OCI-LY3 (cell line): ENCODE data around the gene NKD2.
"Not testable (repeated sequence)": the region's sequence is repeated elsewhere in the genome, so short reads cannot be mapped to it uniquely, and the experiment has no call there.

Experiments used
- H2AFZ ChIP-seq: fragments of 200-600, 300-600 bp; shearing (Covaris generic); 2 replicates; pipeline ENCODE4 v1.6.0; 2014; ENCODE audit warnings: antibody characterized with exemption, low read depth, low read length
- H3K27ac ChIP-seq: fragments of 200-600, 300-600 bp; sonication (generic); 2 replicates; pipeline ENCODE4 v1.5.1; 2014; ENCODE audit warnings: mild to moderate bottlenecking, low read length, moderate library complexity, mixed read lengths
- H3K27me3 ChIP-seq: fragments of 200-600, 300-600 bp; sonication (generic); 2 replicates; pipeline ENCODE4 v1.6.1; 2014; ENCODE audit warnings: low read depth, low read length, mixed read lengths
- H3K36me3 ChIP-seq: fragments of 200-600, 300-600 bp; sonication (generic); replicated peaks from 2 replicates; pipeline ENCODE3; 2014; ENCODE audit warnings: low read depth, low read length, mixed read lengths
- H3K4me1 ChIP-seq: fragments of 300-600, 200-600 bp; sonication (generic); 2 replicates; pipeline ENCODE4 v1.6.1; 2014; ENCODE audit warnings: low read length, mixed read lengths
- H3K4me2 ChIP-seq: fragments of 200-600, 300-600 bp; sonication (generic); 2 replicates; pipeline ENCODE4 v1.6.1; 2014; ENCODE audit warnings: low read length, mixed read lengths
- H3K4me3 ChIP-seq: fragments of 300-600, 200-600 bp; sonication (generic); 2 replicates; pipeline ENCODE4 v1.5.1; 2014; ENCODE audit warnings: antibody characterized with exemption, mild to moderate bottlenecking, low read length, moderate library complexity
- H3K79me2 ChIP-seq: fragments of 300-600, 200-600 bp; shearing (Covaris generic); 2 replicates; pipeline ENCODE4 v1.6.1; 2014; ENCODE audit warnings: mild to moderate bottlenecking, low read length, mixed read lengths
- H3K9ac ChIP-seq: fragments of 300-600, 200-600 bp; shearing (Covaris generic); 2 replicates; pipeline ENCODE4 v1.6.0; 2014; ENCODE audit warnings: mild to moderate bottlenecking, low read length, moderate library complexity
- H3K9me3 ChIP-seq: fragments of 200-600, 300-600 bp; shearing (Covaris generic); 2 replicates; pipeline ENCODE4 v1.6.1; 2014; ENCODE audit warnings: low read length, mixed read lengths; ENCODE audit not compliant: insufficient read depth
- H4K20me1 ChIP-seq: fragments of 200-600, 300-600 bp; sonication (generic); 2 replicates; pipeline ENCODE4 v1.6.1; 2016; ENCODE audit warnings: low read length, mixed read lengths; ENCODE audit not compliant: insufficient read depth
- EZH2phosphoT487 ChIP-seq: fragments of 200-600 bp; shearing (Covaris generic); IDR thresholded peaks from 2 replicates; pipeline ENCODE4 v1.6.1; 2018; ENCODE audit warnings: antibody characterized with exemption, mixed run types, low read depth
- TF ChIP-seq, protein P1 (sequence below): fragments of 200-600, 300-600 bp; sonication (generic); IDR thresholded peaks from 2 replicates; pipeline ENCODE4 v1.5.1; 2014; ENCODE audit warnings: antibody characterized with exemption, low read length, low read depth

NKD2 gene

DNA sequence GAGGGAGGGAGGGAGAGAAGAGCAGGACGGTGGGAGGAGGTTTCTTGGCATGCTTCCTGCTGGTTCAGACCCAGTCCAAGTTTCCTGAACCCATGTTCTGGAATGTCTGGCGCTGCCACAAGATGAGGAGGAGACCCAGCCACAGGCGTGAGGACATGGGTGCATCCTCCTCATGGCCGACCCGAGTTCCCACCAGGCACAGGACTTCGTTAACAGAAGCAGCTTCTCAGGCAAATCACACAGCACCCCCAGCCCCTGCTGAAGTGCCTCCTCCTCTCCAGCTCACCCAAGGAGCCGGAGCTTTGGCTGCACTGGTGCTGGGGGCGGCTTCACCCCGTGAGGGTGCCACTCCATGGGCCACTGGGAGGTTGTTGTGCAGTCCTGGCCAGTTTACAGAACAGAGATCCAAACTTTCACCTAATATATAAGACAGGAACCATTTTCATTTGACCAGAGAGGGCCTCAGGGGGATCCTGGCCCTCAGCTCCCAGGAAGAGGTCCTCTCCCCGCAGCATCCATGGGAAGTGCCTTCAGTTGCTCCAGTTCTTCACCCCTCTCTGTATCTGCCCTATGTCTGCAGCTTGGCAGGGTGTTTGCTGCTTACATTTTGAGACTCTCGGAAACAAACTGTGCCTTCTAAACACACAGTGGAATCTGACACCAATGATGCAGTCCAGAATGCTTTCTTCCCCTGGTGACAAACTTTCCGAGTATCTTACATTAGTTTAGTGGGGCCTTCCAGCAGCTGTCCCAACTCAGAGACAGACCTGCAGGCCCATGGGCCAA lies 10.2 kb upstream of the NKD2 start:
- Histone ChIP-seq H3K9ac (no peak overlapping the region), H4K20me1 (no peaks in the 10 kb centered on the region), H2AFZ (no peak overlapping the region), H3K4me3 (no peak overlapping the region), H3K27ac (no peak overlapping the region), H3K4me2 (no peak overlapping the region), H3K4me1 (no peaks in the 10 kb centered on the region), H3K79me2 (no peaks in the 10 kb centered on the region), H3K9me3 (no peaks in the 10 kb centered on the region), H3K36me3 (no peaks in the 10 kb centered on the region), H3K27me3 (no peaks in the 10 kb centered on the region; the same call in 1 of the 2 replicates)
- TF ChIP-seq, protein P1, sequence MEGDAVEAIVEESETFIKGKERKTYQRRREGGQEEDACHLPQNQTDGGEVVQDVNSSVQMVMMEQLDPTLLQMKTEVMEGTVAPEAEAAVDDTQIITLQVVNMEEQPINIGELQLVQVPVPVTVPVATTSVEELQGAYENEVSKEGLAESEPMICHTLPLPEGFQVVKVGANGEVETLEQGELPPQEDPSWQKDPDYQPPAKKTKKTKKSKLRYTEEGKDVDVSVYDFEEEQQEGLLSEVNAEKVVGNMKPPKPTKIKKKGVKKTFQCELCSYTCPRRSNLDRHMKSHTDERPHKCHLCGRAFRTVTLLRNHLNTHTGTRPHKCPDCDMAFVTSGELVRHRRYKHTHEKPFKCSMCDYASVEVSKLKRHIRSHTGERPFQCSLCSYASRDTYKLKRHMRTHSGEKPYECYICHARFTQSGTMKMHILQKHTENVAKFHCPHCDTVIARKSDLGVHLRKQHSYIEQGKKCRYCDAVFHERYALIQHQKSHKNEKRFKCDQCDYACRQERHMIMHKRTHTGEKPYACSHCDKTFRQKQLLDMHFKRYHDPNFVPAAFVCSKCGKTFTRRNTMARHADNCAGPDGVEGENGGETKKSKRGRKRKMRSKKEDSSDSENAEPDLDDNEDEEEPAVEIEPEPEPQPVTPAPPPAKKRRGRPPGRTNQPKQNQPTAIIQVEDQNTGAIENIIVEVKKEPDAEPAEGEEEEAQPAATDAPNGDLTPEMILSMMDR = no peak
- no peak for TF ChIP-seq EZH2phosphoT487

DNA sequence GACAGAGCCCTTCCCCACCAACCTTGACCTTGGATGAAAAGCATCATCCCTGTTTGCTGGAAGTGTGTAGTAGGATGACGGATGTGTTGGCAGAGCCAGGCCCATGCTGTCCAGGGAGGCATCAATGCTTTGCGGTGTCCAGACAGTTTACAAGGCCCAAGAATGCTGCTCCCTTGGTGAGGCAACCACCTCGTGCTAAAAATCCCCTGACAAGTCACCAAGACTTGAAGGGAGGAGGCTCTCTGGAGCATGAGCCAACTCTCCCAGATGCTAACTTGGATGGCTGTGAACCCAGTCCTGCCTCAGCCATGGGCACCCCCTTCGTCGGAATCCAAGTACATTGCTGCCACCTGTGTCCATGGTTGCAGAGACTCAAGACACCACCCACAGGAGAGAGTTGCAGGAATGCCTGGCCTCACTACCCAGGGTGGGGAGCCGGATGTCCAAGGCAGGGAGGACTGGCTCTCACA lies 9.5 kb upstream of the NKD2 start:
- Histone ChIP-seq H3K36me3 (no peaks in the 10 kb centered on the region), H3K9me3 (no peaks in the 10 kb centered on the region), H2AFZ (no peak overlapping the region), H3K4me1 (no peaks in the 10 kb centered on the region), H3K9ac (no peak overlapping the region), H3K4me2 (no peak overlapping the region), H4K20me1 (no peaks in the 10 kb centered on the region), H3K79me2 (no peaks in the 10 kb centered on the region), H3K4me3 (no peak overlapping the region), H3K27me3 (no peaks in the 10 kb centered on the region; the same call in 1 of the 2 replicates), H3K27ac (no peak overlapping the region)
- TF ChIP-seq, protein P1 = no peak
- TF ChIP-seq EZH2phosphoT487 = no peak

DNA sequence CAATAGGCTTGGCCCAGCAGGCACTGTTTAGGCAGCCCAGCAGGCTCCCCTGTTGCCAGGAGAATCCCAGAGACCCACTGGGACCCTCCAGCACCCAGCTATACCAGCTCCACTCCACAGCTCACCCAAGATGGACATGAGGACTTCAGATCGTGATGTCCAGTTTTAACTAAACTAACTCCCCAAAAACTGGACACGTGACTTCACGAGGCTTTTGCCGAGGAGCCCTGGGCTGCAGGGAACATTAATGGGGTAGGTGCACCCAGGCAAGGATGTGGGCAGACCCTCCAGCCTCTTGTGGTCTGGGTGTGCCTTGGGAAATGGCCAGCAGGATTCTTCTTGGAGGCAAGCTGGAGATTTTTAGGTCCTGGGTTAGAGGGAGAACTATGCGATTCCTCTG lies 8.9 kb upstream of the NKD2 start:
- Histone ChIP-seq H3K79me2 (no peaks in the 10 kb centered on the region), H3K4me2 (no peak overlapping the region), H3K9ac (no peak overlapping the region), H3K36me3 (no peaks in the 10 kb centered on the region), H3K27me3 (no peaks in the 10 kb centered on the region; the same call in 1 of the 2 replicates), H3K27ac (no peak overlapping the region), H3K4me3 (no peak overlapping the region), H3K4me1 (no peaks in the 10 kb centered on the region), H2AFZ (no peak overlapping the region), H4K20me1 (no peaks in the 10 kb centered on the region), H3K9me3 (no peaks in the 10 kb centered on the region)
- TF ChIP-seq EZH2phosphoT487 = no peak
- TF ChIP-seq, protein P1 = no peak

DNA sequence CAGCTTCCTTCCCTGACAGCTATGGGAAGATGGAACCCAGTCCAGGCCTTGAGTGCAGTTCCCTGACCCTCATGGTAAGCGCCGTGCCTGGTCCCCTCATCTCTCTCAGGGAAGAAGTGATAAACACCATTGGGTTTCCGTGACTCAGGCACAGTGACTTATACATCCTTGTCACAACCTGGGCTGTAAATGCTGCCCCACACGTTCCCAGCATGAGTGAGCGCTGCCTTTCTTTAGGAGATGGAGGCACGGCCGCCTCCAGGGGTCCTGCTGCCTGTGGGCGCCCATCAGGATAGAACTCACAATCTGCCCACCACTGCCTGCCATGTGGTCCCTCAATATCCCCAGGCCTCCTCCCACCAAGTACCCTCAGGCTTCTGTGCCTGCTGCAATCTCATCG lies 8.3 kb upstream of the NKD2 start:
- no peak overlapping the region for H3K4me2 ChIP-seq
- H3K9me3 ChIP-seq = no peaks in the 10 kb centered on the region
- no peaks in the 10 kb centered on the region; the same call in 1 of the 2 replicates for H3K27me3 ChIP-seq
- H3K4me1 ChIP-seq = no peaks in the 10 kb centered on the region
- no peak overlapping the region for H2AFZ ChIP-seq
- TF ChIP-seq, protein P1 = no peak
- TF ChIP-seq EZH2phosphoT487 = no peak
- H3K9ac ChIP-seq = no peak overlapping the region
- H3K79me2 ChIP-seq = no peaks in the 10 kb centered on the region
- no peaks in the 10 kb centered on the region for H4K20me1 ChIP-seq
- no peaks in the 10 kb centered on the region for H3K36me3 ChIP-seq
- H3K4me3 ChIP-seq = no peak overlapping the region
- no peak overlapping the region for H3K27ac ChIP-seq

DNA sequence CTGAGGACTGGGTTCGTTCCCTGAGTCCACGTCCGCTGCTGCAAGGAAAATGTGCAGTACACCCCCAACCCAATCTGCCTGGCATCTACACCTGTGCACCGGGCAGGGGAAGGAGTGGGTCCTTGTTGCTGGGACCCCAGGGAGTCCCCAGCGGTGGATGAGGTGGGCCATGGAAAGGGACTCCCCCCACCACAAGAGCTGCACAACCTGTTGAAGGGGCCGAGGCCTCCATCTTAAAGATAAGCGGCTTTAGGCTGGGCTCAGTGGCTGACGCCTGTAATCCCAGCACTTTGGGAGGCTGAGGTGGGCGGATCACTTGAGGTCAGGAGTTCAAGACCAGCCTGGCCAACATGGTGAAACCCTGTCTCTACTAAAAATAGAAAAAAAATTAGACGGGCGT lies 7.8 kb upstream of the NKD2 start:
- H3K9me3 ChIP-seq, H3K27ac ChIP-seq, H3K27me3 ChIP-seq, H4K20me1 ChIP-seq, H2AFZ ChIP-seq, H3K4me1 ChIP-seq, H3K4me3 ChIP-seq, H3K36me3 ChIP-seq, H3K79me2 ChIP-seq, H3K9ac ChIP-seq, H3K4me2 ChIP-seq: not testable (repeated sequence)
